ENCODE results near the gene ITPKC. TPM values are rescaled to one million over a fixed set of nuclear protein-coding genes. Genes with fewer than 3 reads are reported as not detected.

ITPKC gene
- total RNA-seq, 2 donors from 2014 or later: 15.8 to 22.0 TPM

- Histone ChIP-seq H3K27ac (no peak overlapping the region), H3K27me3 (no peaks in the 10 kb centered on the region), H3K4me1 (no peaks in the 10 kb centered on the region), H3K36me3 (no peaks in the 10 kb centered on the region), H3K9ac (ENCODE audit: low read depth in 2 of 2, low read length in 2 of 2) (no peak overlapping the region), H3K9me3 (no peaks in the 10 kb centered on the region), H3K4me3 (no peak overlapping the region)
- no peak for TF ChIP-seq CTCF (IDR thresholded peaks at IDR 0.05)
- no peak for DNase-seq
- intact Hi-C loops (cut with DNase I): no loop called here
Observed at GRCh38 chr19:40672573-40673299, 44.2 kb upstream of the ITPKC start.

- Histone ChIP-seq H3K9ac (ENCODE audit: low read depth in 2 of 2, low read length in 2 of 2) (no peak overlapping the region), H3K9me3 (no peaks in the 10 kb centered on the region), H3K4me3 (no peak overlapping the region), H3K36me3 (no peaks in the 10 kb centered on the region), H3K27me3 (no peaks in the 10 kb centered on the region), H3K27ac (no peak overlapping the region), H3K4me1 (no peaks in the 10 kb centered on the region)
- no peak for TF ChIP-seq CTCF (IDR thresholded peaks at IDR 0.05)
- intact Hi-C loops (cut with DNase I): no loop called here
- no peak for DNase-seq
Observed at GRCh38 chr19:40673397-40673796, 43.5 kb upstream of the ITPKC start.

GRCh38 chr19:40674291-40674690 is 42.6 kb upstream of the ITPKC start:
- H3K27me3 ChIP-seq: no peaks in the 10 kb centered on the region
- H3K9me3 ChIP-seq: no peaks in the 10 kb centered on the region
- no peak overlapping the region for H3K9ac ChIP-seq (ENCODE audit: low read depth in 2 of 2, low read length in 2 of 2)
- intact Hi-C loops (cut with DNase I): no loop called here
- no peak overlapping the region for H3K4me3 ChIP-seq
- DNase-seq: no peak
- H3K36me3 ChIP-seq: no peaks in the 10 kb centered on the region
- no peaks in the 10 kb centered on the region for H3K4me1 ChIP-seq
- no peak overlapping the region for H3K27ac ChIP-seq
- no peak for TF ChIP-seq CTCF (IDR thresholded peaks at IDR 0.05)

- intact Hi-C loops (cut with DNase I): no loop called here
- no peaks in the 10 kb centered on the region for H3K9me3 ChIP-seq
- H3K27me3 ChIP-seq: no peaks in the 10 kb centered on the region
- no peak for TF ChIP-seq CTCF (IDR thresholded peaks at IDR 0.05)
- no peaks in the 10 kb centered on the region for H3K36me3 ChIP-seq
- no peak overlapping the region for H3K9ac ChIP-seq (ENCODE audit: low read depth in 2 of 2, low read length in 2 of 2)
- no peak overlapping the region for H3K27ac ChIP-seq
- no peak for DNase-seq
- no peak overlapping the region for H3K4me3 ChIP-seq
- H3K4me1 ChIP-seq: no peaks in the 10 kb centered on the region
Observed at GRCh38 chr19:40677156-40677555, 39.8 kb upstream of the ITPKC start.

- Histone ChIP-seq H3K27ac (no peak overlapping the region), H3K27me3 (no peaks in the 10 kb centered on the region), H3K4me1 (no peaks in the 10 kb centered on the region), H3K9ac (ENCODE audit: low read depth in 2 of 2, low read length in 2 of 2) (no peak overlapping the region), H3K4me3 (no peak overlapping the region), H3K36me3 (no peaks in the 10 kb centered on the region), H3K9me3 (no peaks in the 10 kb centered on the region)
- intact Hi-C loops (cut with DNase I): no loop called here
- DNase-seq: no peak
- no peak for TF ChIP-seq CTCF (IDR thresholded peaks at IDR 0.05)
Observed at GRCh38 chr19:40681039-40681438, 35.9 kb upstream of the ITPKC start.
